Measurements from ENCODE around the gene NDUFA11. TPM values are rescaled to one million over a fixed set of nuclear protein-coding genes. Genes with fewer than 3 reads are reported as not detected.

NDUFA11 gene
- total RNA-seq, 2 experiments from 2014 or later, result 94.3 to 96.7 TPM

GRCh38 chr19:5895890-5896289 is 7.7 kb downstream of the NDUFA11 start:
- peaks cover 18% of the 10 kb centered on the region for H3K36me3 Mint-ChIP-seq (ENCODE audit: low read depth)
- no peaks in the 10 kb centered on the region for H3K9me3 Mint-ChIP-seq
- no peak for DNase-seq
- peaks cover 30% of the 10 kb centered on the region for H3K36me3 ChIP-seq (ENCODE audit: insufficient read depth, low read length)
- peaks cover 1% of the 10 kb centered on the region for H3K4me1 Mint-ChIP-seq (ENCODE audit: low read depth)
- ChIA-PET CTCF (no interaction called here), POLR2A (no interaction called here)
- intact Hi-C loops (cut with DNase I, micrococcal nuclease), result no loop called here
- H3K27me3 ChIP-seq (ENCODE audit: control insufficient read depth in 1 of 2, insufficient read depth in 2 of 2, low read length in 2 of 2), result no peaks in the 10 kb centered on the region
- no peaks in the 10 kb centered on the region for H3K27me3 Mint-ChIP-seq
- H3K4me1 ChIP-seq (ENCODE audit: insufficient read depth, low read length), result peaks cover 18% of the 10 kb centered on the region
- no peak overlapping the region for H3K4me3 ChIP-seq (ENCODE audit: low read length)
- ATAC-seq (ENCODE audit: poor library complexity), result no peak
- H3K4me3 Mint-ChIP-seq, result peak overlapping the region; percentile 38
- peaks cover 0 to 7% of the 10 kb centered on the region in 2 experiments for H3K9me3 ChIP-seq (ENCODE audit: control insufficient read depth in 1 of 2, insufficient read depth in 1 of 2, low read length in 2 of 2)
- TF ChIP-seq CTCF (IDR thresholded peaks at IDR 0.05), result no peak
- no peak overlapping the region for H3K27ac Mint-ChIP-seq
- H3K27ac ChIP-seq (ENCODE audit: low read depth in 1 of 2, low read length in 2 of 2), result no peak overlapping the region

GRCh38 chr19:5895409-5895808 is 8.2 kb downstream of the NDUFA11 start:
- DNase-seq (no peak), ATAC-seq (ENCODE audit: poor library complexity) (no peak)
- Mint-ChIP-seq H3K9me3 (no peaks in the 10 kb centered on the region), H3K36me3 (ENCODE audit: low read depth) (peaks cover 17% of the 10 kb centered on the region), H3K27me3 (no peaks in the 10 kb centered on the region), H3K4me3 (no peak overlapping the region), H3K4me1 (ENCODE audit: low read depth) (no peaks in the 10 kb centered on the region), H3K27ac (no peak overlapping the region)
- no peaks in the 10 kb centered on the region for H3K27me3 ChIP-seq (ENCODE audit: control insufficient read depth in 1 of 2, insufficient read depth in 2 of 2, low read length in 2 of 2)
- intact Hi-C loops (cut with DNase I, micrococcal nuclease), result no loop called here
- POLR2A ChIA-PET, result no interaction called here
- CTCF ChIA-PET, result no interaction called here
- H3K4me3 ChIP-seq (ENCODE audit: low read length), result no peak overlapping the region
- H3K27ac ChIP-seq (ENCODE audit: low read depth in 1 of 2, low read length in 2 of 2), result no peak overlapping the region
- TF ChIP-seq CTCF (IDR thresholded peaks at IDR 0.05), result no peak
- H3K9me3 ChIP-seq (ENCODE audit: control insufficient read depth in 1 of 2, insufficient read depth in 1 of 2, low read length in 2 of 2), result peaks cover 0 to 7% of the 10 kb centered on the region in 2 experiments
- peaks cover 16% of the 10 kb centered on the region for H3K4me1 ChIP-seq (ENCODE audit: insufficient read depth, low read length)
- H3K36me3 ChIP-seq (ENCODE audit: insufficient read depth, low read length), result peaks cover 30% of the 10 kb centered on the region

DNA sequence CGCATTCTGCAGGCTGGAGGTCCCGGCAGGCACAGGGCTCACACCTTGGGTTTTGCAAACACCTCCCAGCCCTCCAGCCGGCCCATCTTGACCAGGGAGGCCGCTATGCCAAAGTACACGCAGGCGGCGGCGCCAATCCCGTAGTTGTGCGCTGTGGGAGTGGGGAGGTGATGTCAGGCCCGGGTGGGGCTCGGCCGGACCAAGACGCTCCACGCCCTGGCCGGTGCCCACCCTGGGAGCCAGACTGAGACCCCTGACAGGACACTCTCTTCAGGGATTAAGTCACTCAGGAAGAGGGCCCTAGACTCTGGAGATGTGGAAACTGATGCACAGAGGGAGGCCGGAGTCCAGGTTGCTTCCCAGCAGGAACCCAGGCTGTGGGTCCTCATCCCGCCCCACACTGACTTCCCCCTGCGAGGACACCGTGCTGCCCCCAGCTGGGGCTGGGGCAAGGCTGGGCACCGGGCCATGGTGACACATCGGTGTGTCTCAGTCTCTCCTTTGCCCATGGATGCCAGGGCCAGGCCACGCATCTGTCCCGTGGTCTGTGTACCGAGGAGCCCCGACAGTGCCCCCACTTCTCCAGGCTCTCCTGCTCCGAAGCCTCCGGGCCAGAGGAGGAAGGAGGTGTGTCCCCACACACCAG is 8.8 kb downstream of the NDUFA11 start:
- POLR2A ChIA-PET, result no interaction called here
- Histone ChIP-seq H3K27me3 (ENCODE audit: control insufficient read depth in 1 of 2, insufficient read depth in 2 of 2, low read length in 2 of 2) (no peaks in the 10 kb centered on the region), H3K36me3 (ENCODE audit: insufficient read depth, low read length) (peaks cover 29% of the 10 kb centered on the region), H3K27ac (ENCODE audit: low read depth in 1 of 2, low read length in 2 of 2) (no peak overlapping the region), H3K4me1 (ENCODE audit: insufficient read depth, low read length) (peaks cover 12% of the 10 kb centered on the region), H3K4me3 (ENCODE audit: low read length) (no peak overlapping the region), H3K9me3 (ENCODE audit: control insufficient read depth in 1 of 2, insufficient read depth in 1 of 2, low read length in 2 of 2) (peaks cover 0 to 7% of the 10 kb centered on the region in 2 experiments)
- intact Hi-C loops (cut with DNase I, micrococcal nuclease), result no loop called here
- Mint-ChIP-seq H3K9me3 (no peaks in the 10 kb centered on the region), H3K4me1 (ENCODE audit: low read depth) (no peaks in the 10 kb centered on the region), H3K27me3 (peaks cover 4% of the 10 kb centered on the region), H3K36me3 (ENCODE audit: low read depth) (peaks cover 17% of the 10 kb centered on the region), H3K27ac (no peak overlapping the region), H3K4me3 (no peak overlapping the region)
- no peak for TF ChIP-seq CTCF (IDR thresholded peaks at IDR 0.05)
- DNase-seq, result no peak
- CTCF ChIA-PET, result no interaction called here
- ATAC-seq (ENCODE audit: poor library complexity), result no peak
